ENCODE data around the gene NAV1. TPM values are rescaled to one million over a fixed set of nuclear protein-coding genes. Genes with fewer than 3 reads are reported as not detected.

Gene NAV1
- polyA plus RNA-seq, 1 experiment: 21.6 TPM

DNA sequence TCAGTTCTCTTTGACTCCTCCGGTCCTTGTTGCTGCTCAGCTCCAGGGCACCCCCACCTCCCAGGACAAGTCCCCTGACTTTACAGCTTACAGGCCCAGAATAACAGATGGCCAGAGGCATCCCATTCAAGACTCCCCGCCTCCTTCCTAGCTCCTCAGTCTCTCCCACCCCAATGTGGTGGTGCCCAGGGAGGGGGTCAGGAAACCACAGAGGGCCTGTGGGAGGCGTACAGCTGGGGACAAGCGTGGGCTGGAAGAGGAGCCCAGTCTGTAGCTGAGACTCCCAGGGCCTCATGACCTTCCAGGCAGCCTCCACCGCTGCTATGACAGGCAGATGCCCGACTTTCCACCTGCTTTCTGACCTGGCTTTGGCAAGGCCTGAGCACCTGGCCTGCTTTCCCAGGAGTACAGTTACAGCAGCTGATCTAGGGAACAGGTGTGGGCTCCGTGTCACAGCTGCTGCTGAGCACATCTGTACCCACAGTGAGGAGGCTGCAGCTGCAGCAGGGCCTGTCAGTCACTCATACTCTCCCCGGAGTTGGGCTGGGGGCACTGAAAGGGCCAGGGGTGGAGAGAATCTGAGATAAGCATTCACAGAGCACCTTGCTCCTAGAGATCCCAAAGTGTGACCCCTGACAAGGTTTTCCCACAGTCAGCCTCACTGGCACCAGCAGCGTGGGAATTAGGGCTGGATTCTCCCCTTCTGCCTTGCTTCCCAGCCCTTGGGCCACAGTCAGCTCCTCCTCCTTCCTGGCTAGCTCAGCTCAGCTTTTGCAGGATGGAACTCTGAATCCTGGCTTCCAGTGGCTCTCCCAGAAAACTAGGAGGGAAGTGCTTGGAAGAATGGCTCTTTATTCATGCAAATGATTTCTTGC is 7.1 kb upstream of the NAV1 start:
- no peaks in the 10 kb centered on the region for H3K36me3 ChIP-seq (ENCODE audit: control insufficient read depth, insufficient read depth, low read length)
- CTCF ChIA-PET: interaction anchor here (0.5 to 9.8 kb wide), 31 partner anchors 8 to 605 kb away, joined by 3 to 135 read pairs (median 4); partner anchors contain the start of gene CSRP1
- POLR2A ChIA-PET: interaction anchor here (0.7 kb wide), 2 partner anchors 256 to 287 kb away, joined by 3 read pairs; no protein-coding TSS in a partner anchor
- TF ChIP-seq, protein P1, sequence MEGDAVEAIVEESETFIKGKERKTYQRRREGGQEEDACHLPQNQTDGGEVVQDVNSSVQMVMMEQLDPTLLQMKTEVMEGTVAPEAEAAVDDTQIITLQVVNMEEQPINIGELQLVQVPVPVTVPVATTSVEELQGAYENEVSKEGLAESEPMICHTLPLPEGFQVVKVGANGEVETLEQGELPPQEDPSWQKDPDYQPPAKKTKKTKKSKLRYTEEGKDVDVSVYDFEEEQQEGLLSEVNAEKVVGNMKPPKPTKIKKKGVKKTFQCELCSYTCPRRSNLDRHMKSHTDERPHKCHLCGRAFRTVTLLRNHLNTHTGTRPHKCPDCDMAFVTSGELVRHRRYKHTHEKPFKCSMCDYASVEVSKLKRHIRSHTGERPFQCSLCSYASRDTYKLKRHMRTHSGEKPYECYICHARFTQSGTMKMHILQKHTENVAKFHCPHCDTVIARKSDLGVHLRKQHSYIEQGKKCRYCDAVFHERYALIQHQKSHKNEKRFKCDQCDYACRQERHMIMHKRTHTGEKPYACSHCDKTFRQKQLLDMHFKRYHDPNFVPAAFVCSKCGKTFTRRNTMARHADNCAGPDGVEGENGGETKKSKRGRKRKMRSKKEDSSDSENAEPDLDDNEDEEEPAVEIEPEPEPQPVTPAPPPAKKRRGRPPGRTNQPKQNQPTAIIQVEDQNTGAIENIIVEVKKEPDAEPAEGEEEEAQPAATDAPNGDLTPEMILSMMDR (IDR thresholded peaks at IDR 0.05; ENCODE audit: insufficient read depth, low read depth, low read length): no peak
- H3K4me3 ChIP-seq (ENCODE audit: low read depth, low read length): no peak overlapping the region
- no peaks in the 10 kb centered on the region for H3K27me3 ChIP-seq (ENCODE audit: control insufficient read depth, insufficient read depth, low read length)
- DNase-seq (ENCODE audit: low read depth): no peak

DNA sequence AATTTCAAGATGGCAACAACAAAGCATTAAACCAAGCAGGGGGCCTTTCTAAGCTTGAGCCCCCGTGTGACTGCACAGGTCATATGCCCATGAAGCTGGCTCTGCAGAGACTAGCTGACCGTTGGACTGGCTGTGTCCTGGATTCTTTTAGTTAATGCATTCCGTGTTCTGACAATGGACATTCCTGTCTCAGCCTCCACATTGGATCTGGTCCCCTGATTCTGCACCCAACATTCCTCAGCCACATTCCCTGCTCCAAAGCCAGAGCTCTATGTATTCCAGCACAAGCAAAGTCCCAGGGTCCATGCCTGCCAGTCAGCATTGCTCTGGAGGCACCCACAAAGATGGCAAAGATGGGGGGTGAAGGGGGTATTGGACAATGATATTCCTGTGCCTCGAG is 5.1 kb upstream of the NAV1 start:
- CTCF ChIA-PET: interaction anchor here (0.7 to 9.8 kb wide), 6 partner anchors 20 to 362 kb away, joined by 3 to 135 read pairs (median 52); no protein-coding TSS in a partner anchor
- H3K4me3 ChIP-seq (ENCODE audit: low read depth, low read length): no peak overlapping the region
- POLR2A ChIA-PET: interaction anchor here (0.5 kb wide), 1 partner anchor 9 kb away, joined by 4 read pairs; no protein-coding TSS in a partner anchor
- no peak for DNase-seq (ENCODE audit: low read depth)
- H3K27me3 ChIP-seq (ENCODE audit: control insufficient read depth, insufficient read depth, low read length): no peaks in the 10 kb centered on the region
- TF ChIP-seq, protein P1 (IDR thresholded peaks at IDR 0.05; ENCODE audit: insufficient read depth, low read depth, low read length): no peak
- no peaks in the 10 kb centered on the region for H3K36me3 ChIP-seq (ENCODE audit: control insufficient read depth, insufficient read depth, low read length)

DNA sequence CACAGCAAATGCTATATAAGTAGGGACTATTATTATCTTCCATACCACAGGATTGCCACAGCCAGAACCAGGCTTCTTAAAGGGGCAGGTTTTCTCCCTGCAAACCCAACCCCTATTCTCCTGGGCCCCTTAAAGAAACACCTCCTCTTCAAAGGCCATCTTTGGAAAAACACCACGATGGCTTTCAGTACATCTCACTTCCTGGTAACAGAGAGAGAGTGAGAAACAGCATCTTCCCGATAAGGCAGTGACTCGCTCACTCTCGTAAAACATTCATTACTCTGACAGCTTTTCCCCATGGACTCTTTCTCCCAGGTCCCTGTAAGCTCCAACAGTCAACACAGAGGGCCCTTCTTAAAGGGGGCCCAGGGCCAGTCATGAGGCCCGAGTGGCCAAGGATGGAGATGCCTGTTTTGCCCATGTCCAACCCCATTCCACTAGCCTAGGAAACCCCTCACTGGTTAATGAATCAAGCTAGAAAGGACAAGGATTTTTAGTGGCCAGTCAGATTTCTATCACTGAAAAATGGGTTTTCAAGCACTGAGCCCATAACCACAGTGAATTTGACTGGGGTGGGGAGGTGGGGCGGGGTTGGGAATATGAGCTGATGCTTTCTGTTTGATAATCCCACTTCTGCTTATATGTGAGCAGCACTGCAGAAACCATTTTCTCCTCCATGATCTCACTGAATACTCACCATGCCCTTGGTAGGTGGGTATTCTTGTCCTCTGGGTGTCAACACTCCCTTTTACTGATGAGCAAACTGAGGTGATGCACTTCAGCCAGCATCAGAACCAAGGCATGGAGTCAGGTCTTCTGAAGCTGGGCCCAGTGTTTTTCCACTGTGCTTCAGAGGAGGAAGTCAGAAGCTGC is 3.6 kb upstream of the NAV1 start:
- TF ChIP-seq, protein P1 (IDR thresholded peaks at IDR 0.05; ENCODE audit: insufficient read depth, low read depth, low read length): no peak
- DNase-seq (ENCODE audit: low read depth): no peak
- Histone ChIP-seq H3K27me3 (ENCODE audit: control insufficient read depth, insufficient read depth, low read length) (no peaks in the 10 kb centered on the region), H3K4me3 (ENCODE audit: low read depth, low read length) (no peak overlapping the region), H3K36me3 (ENCODE audit: control insufficient read depth, insufficient read depth, low read length) (no peaks in the 10 kb centered on the region)
- CTCF ChIA-PET: interaction anchor here (0.8 to 9.8 kb wide), 6 partner anchors 11 to 258 kb away, joined by 3 to 135 read pairs (median 51); no protein-coding TSS in a partner anchor
- POLR2A ChIA-PET: interaction anchor here (0.6 to 0.7 kb wide), 2 partner anchors 58 to 184 kb away, joined by 3 to 8 read pairs; no protein-coding TSS in a partner anchor

DNA sequence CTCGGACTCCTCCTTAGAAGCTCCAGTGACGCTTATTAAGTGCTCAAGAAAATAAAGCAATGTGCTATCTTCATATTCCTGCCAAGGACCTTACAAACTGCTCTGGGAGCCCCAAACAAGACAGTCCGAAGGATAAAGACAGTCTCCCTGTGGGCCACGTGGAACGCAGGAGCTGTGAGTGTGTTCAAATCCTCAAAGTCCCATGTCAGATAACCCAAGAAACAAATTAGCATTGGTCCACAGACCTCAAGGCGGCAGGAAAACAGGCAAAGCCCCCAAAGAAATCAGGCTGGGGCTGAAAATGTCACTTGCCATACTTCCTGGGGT is 3.0 kb upstream of the NAV1 start:
- TF ChIP-seq, protein P1 (IDR thresholded peaks at IDR 0.05; ENCODE audit: insufficient read depth, low read depth, low read length): no peak
- Histone ChIP-seq H3K27me3 (ENCODE audit: control insufficient read depth, insufficient read depth, low read length) (no peaks in the 10 kb centered on the region), H3K36me3 (ENCODE audit: control insufficient read depth, insufficient read depth, low read length) (no peaks in the 10 kb centered on the region), H3K4me3 (ENCODE audit: low read depth, low read length) (no peak overlapping the region)
- ChIA-PET CTCF (interaction anchor here (0.8 to 9.8 kb wide), 6 partner anchors 12 to 257 kb away, joined by 3 to 135 read pairs (median 51); no protein-coding TSS in a partner anchor), POLR2A (interaction anchor here (0.7 kb wide), 1 partner anchor 183 kb away, joined by 3 read pairs; no protein-coding TSS in a partner anchor)
- DNase-seq (ENCODE audit: low read depth): no peak

Data from BJ (cell line).